MM.1S (cell line): ENCODE data around the gene CSTF3.

ENCODE experiments used
- DNase-seq: peaks from one replicate; pipeline ENCODE4 v3.0.0-alpha.2; 2015
- H2AFZ ChIP-seq: fragments of 300-600 bp; sonication (generic); 2 replicates; pipeline ENCODE4 v1.6.0; 2016; ENCODE audit warnings: antibody characterized with exemption, low read length
- H3F3A ChIP-seq: fragments of 300-600 bp; sonication (generic); 2 replicates; pipeline ENCODE4 v1.6.1; 2016; ENCODE audit warnings: mild to moderate bottlenecking, antibody characterized with exemption, low read length, moderate library complexity, mixed read lengths; ENCODE audit not compliant: insufficient read depth
- H3K27ac ChIP-seq: fragments of 300-600 bp; sonication (generic); 2 replicates; pipeline ENCODE4 v1.5.1; 2016; ENCODE audit warnings: mild to moderate bottlenecking, low read length
- H3K27me3 ChIP-seq: fragments of 300-600 bp; sonication (generic); replicated peaks from 2 replicates; pipeline ENCODE4 v1.6.0; 2016; ENCODE audit warnings: low read length; ENCODE audit not compliant: insufficient read depth
- H3K36me3 ChIP-seq: fragments of 300-600 bp; sonication (generic); replicated peaks from 2 replicates; pipeline ENCODE4 v1.6.1; 2016; ENCODE audit warnings: mild to moderate bottlenecking, low read length, mixed read lengths; ENCODE audit not compliant: insufficient read depth
- H3K4me1 ChIP-seq: fragments of 300-600 bp; sonication (generic); 2 replicates; pipeline ENCODE4 v1.6.1; 2016; ENCODE audit warnings: low read length, mixed read lengths
- H3K4me2 ChIP-seq: fragments of 300-600 bp; sonication (generic); 2 replicates; pipeline ENCODE4 v1.6.0; 2016; ENCODE audit warnings: low read depth, low read length
- H3K4me3 ChIP-seq: fragments of 300-600 bp; sonication (generic); 2 replicates; pipeline ENCODE4 v1.5.1; 2016; ENCODE audit warnings: low read length, mixed read lengths
- H3K79me2 ChIP-seq: fragments of 300-600 bp; sonication (generic); 2 replicates; pipeline ENCODE4 v1.6.1; 2016; ENCODE audit warnings: mixed run types, low read length, mixed read lengths
- H3K9ac ChIP-seq: fragments of 300-600 bp; sonication (generic); 2 replicates; pipeline ENCODE4 v1.6.1; 2016; ENCODE audit warnings: low read length, mixed read lengths
- H3K9me2 ChIP-seq: fragments of 300-600 bp; sonication (generic); replicated peaks from 2 replicates; pipeline ENCODE4 v1.6.1; 2016; ENCODE audit warnings: mild to moderate bottlenecking, low read length, mixed read lengths; ENCODE audit not compliant: insufficient read depth
- H3K9me3 ChIP-seq: fragments of 300-600 bp; sonication (generic); replicated peaks from 2 replicates; pipeline ENCODE4 v1.6.1; 2016; ENCODE audit warnings: mild to moderate bottlenecking, low read length, mixed read lengths; ENCODE audit not compliant: insufficient read depth
- H4K20me1 ChIP-seq: fragments of 300-600 bp; sonication (generic); 2 replicates; pipeline ENCODE4 v1.6.1; 2016; ENCODE audit warnings: mild to moderate bottlenecking, low read length, moderate library complexity, mixed read lengths; ENCODE audit not compliant: insufficient read depth
- EZH2 ChIP-seq: fragments of 300-600 bp; sonication (generic); optimal IDR thresholded peaks from 2 replicates; pipeline ENCODE3; 2017; ENCODE audit warnings: low read depth, mild to moderate bottlenecking, antibody characterized with exemption, low read length, mixed read lengths
- EZH2phosphoT487 ChIP-seq: fragments of 300-600 bp; sonication (generic); IDR thresholded peaks from 2 replicates; pipeline ENCODE4 v1.6.1; 2018; ENCODE audit warnings: antibody characterized with exemption, low read length
- TF ChIP-seq, protein P1 (sequence below): fragments of 300-600 bp; sonication (generic); IDR thresholded peaks from 2 replicates; pipeline ENCODE4 v1.5.1; 2016; ENCODE audit warnings: antibody characterized with exemption, low read length, mixed read lengths

CSTF3 gene

DNA sequence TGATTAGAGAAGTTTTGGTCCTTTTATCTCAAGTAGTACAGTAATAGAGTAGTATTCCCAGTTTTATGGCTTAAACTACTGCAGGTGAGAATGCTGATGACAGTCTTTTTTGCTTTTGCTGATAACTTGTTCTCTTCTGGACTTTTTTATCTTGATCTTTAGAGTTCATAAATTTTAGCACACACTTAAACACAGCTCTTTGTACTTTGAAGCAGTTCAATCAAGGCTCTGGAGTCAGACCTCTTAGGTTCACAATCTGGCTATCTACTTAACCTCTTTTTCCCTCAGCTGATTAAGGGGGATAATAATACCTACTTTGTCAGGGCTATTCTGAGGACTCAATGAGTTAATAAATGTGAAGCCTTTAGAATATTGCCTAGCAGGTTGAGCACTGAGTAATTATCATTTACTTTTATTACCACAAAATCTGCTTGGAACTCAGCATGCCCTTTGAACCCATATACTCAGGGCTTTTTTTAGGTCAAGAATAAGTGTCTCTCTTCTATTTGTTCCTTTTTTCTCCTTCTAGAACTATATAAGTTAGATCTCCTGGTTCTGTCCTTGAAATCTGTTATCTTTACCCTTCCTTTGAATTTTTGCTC, 51.9 kb downstream of the CSTF3 start:
- no peak for DNase-seq
- Histone ChIP-seq H3F3A (no peaks in the 10 kb centered on the region), H3K27ac (no peak overlapping the region), H3K4me2 (no peak overlapping the region), H3K79me2 (no peaks in the 10 kb centered on the region), H4K20me1 (no peaks in the 10 kb centered on the region), H2AFZ (no peak overlapping the region), H3K9ac (no peak overlapping the region), H3K27me3 (no peaks in the 10 kb centered on the region), H3K4me3 (no peak overlapping the region), H3K9me3 (no peaks in the 10 kb centered on the region), H3K4me1 (no peaks in the 10 kb centered on the region), H3K36me3 (no peaks in the 10 kb centered on the region), H3K9me2 (no peaks in the 10 kb centered on the region)
- TF ChIP-seq EZH2 (no peak), EZH2phosphoT487 (no peak)
- TF ChIP-seq, protein P1, sequence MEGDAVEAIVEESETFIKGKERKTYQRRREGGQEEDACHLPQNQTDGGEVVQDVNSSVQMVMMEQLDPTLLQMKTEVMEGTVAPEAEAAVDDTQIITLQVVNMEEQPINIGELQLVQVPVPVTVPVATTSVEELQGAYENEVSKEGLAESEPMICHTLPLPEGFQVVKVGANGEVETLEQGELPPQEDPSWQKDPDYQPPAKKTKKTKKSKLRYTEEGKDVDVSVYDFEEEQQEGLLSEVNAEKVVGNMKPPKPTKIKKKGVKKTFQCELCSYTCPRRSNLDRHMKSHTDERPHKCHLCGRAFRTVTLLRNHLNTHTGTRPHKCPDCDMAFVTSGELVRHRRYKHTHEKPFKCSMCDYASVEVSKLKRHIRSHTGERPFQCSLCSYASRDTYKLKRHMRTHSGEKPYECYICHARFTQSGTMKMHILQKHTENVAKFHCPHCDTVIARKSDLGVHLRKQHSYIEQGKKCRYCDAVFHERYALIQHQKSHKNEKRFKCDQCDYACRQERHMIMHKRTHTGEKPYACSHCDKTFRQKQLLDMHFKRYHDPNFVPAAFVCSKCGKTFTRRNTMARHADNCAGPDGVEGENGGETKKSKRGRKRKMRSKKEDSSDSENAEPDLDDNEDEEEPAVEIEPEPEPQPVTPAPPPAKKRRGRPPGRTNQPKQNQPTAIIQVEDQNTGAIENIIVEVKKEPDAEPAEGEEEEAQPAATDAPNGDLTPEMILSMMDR, result no peak

DNA sequence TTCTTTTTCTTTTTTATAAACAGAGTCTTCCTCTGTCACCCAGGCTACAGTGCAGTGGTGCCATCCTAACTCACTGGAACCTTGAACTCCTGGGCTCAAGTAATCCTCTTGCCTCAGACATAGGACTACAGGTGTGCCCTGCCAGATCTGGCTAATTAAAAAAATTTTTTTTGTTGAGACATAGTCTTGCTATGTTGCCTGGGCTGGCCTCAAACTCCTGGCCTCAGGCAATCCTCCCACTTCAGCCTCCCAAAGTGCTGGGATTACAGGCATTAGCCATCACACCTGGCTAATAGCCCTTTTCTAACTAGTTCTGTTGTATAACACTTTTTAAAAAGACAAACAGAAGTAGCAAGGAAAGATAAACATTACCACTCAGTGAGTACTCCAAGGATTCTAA, 57.4 kb downstream of the CSTF3 start:
- no peaks in the 10 kb centered on the region for H4K20me1 ChIP-seq
- no peak overlapping the region for H2AFZ ChIP-seq
- no peaks in the 10 kb centered on the region for H3K36me3 ChIP-seq
- no peaks in the 10 kb centered on the region for H3K9me2 ChIP-seq
- no peak for DNase-seq
- H3F3A ChIP-seq, result no peaks in the 10 kb centered on the region
- no peaks in the 10 kb centered on the region for H3K4me1 ChIP-seq
- no peaks in the 10 kb centered on the region for H3K9me3 ChIP-seq
- H3K4me3 ChIP-seq, result no peak overlapping the region
- H3K4me2 ChIP-seq, result no peak overlapping the region
- no peak overlapping the region for H3K9ac ChIP-seq
- TF ChIP-seq EZH2 (no peak), EZH2phosphoT487 (no peak)
- TF ChIP-seq, protein P1, result no peak
- H3K27me3 ChIP-seq, result no peaks in the 10 kb centered on the region
- H3K79me2 ChIP-seq, result no peaks in the 10 kb centered on the region
- no peak overlapping the region for H3K27ac ChIP-seq

DNA sequence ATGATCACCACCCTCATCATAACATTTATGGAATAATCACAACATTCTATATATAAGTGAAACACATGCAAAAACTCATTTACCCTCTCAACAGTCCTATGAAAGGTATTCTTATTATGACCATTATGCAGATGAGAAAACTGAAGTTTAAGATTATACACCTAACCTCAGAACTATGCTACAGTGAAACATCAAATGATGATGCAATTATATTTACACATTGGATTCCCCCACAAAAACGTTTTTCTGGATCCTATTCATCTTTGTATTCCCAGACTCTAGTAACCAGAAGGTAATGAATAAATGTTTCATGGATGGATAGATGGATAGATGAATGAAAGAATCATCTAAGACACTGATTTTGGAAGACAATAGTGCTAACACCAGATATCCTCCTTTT, 67.1 kb downstream of the CSTF3 start:
- no peaks in the 10 kb centered on the region for H3F3A ChIP-seq
- H3K9ac ChIP-seq, result no peak overlapping the region
- H3K4me2 ChIP-seq, result no peak overlapping the region
- H3K9me3 ChIP-seq, result no peaks in the 10 kb centered on the region
- 0 out of 2 replicates have a peak, but pooled peaks cover 4% of the 10 kb centered on the region for H3K36me3 ChIP-seq
- H3K9me2 ChIP-seq, result no peaks in the 10 kb centered on the region
- no peaks in the 10 kb centered on the region for H3K79me2 ChIP-seq
- H3K4me1 ChIP-seq, result no peaks in the 10 kb centered on the region
- no peak for TF ChIP-seq EZH2
- no peak for TF ChIP-seq EZH2phosphoT487
- TF ChIP-seq, protein P1, result no peak
- no peak overlapping the region for H2AFZ ChIP-seq
- no peaks in the 10 kb centered on the region for H3K27me3 ChIP-seq
- no peaks in the 10 kb centered on the region for H4K20me1 ChIP-seq
- no peak for DNase-seq
- H3K27ac ChIP-seq, result no peak overlapping the region
- no peak overlapping the region for H3K4me3 ChIP-seq
